ENCODE data around the gene ANKLE1. TPM values are rescaled to one million over a fixed set of nuclear protein-coding genes. Genes with fewer than 3 reads are reported as not detected.
A peak's percentile ranks its signal among the peaks of the same experiment; 100 is the strongest.

Gene ANKLE1
- total RNA-seq, 1 donor from 2014 or later: 0.99 TPM

DNA sequence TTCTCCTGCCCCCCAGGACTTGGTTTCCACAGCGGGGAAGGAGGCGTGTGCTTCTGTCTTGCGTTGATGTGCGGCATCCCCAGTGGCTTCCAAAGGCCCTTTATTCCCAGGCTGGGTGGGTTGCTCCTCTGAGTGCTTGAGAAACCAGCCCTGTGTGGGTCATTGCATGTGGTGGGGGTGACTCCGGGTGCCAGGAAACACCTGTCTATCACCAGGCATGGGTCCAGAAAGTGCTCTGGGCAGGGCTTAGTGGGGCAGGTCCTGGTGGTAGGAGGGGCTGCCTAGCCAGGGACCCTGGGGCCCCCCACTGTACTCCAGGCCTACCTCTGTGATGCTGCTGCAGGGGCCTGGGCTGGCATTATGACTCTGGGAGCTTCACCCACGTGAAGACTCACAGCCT is 37.3 kb downstream of the ANKLE1 start:
- no peak overlapping the region for H3K4me3 Mint-ChIP-seq (ENCODE audit: unreplicated experiment)
- TF ChIP-seq CTCF (IDR thresholded peaks at IDR 0.05): no peak
- no peaks in the 10 kb centered on the region for H3K27me3 Mint-ChIP-seq (ENCODE audit: unreplicated experiment)
- no peak for DNase-seq (ENCODE audit: extremely low spot score, unreplicated experiment)
- no peak overlapping the region for H3K27ac Mint-ChIP-seq (ENCODE audit: unreplicated experiment)
- peaks cover 16% of the 10 kb centered on the region for H3K36me3 Mint-ChIP-seq (ENCODE audit: unreplicated experiment)
- peaks cover 5% of the 10 kb centered on the region for H3K4me1 Mint-ChIP-seq (ENCODE audit: unreplicated experiment)
- H3K9me3 Mint-ChIP-seq (ENCODE audit: unreplicated experiment): no peaks in the 10 kb centered on the region

DNA sequence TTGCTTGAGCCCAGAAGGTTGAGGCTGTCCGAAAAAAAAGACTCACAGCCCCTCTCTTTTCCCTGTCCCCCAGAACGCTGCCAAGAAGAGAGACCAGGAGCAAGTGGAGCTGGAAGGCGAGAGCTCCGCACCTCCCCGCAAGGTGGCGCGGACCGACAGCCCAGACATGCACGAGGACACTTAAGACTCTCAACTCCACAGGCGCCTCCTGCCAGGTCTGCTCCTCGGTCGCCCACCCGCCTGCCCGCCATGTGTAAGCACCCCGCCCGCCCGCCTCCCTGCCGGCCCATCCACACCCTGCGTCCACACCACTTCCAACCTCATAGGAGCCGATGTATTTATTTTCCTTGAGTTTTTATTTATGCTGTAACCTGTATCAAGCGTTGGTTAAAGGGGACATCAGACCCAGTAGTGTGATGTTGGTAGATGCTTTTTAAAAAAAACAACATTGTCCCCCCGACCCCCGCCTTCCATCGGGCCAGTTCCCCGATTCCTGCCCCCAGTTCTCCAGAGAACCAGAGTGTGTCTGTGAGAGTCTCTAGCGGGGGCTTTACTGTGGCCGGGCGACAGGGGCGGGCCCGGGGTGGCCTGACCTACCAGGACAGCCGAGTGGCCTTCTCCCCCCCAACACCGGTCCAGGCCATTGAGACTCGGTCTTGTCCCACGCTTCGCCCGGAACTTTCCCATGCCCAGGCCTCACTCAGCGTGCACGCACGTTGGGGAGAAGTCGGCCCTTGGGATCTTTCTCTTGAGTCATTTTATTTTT is 38.0 kb downstream of the ANKLE1 start:
- Mint-ChIP-seq H3K4me1 (ENCODE audit: unreplicated experiment) (peaks cover 5% of the 10 kb centered on the region), H3K27ac (ENCODE audit: unreplicated experiment) (no peak overlapping the region), H3K4me3 (ENCODE audit: unreplicated experiment) (no peak overlapping the region), H3K27me3 (ENCODE audit: unreplicated experiment) (no peaks in the 10 kb centered on the region), H3K36me3 (ENCODE audit: unreplicated experiment) (peaks cover 16% of the 10 kb centered on the region), H3K9me3 (ENCODE audit: unreplicated experiment) (no peaks in the 10 kb centered on the region)
- no peak for TF ChIP-seq CTCF (IDR thresholded peaks at IDR 0.05)
- DNase-seq (ENCODE audit: extremely low spot score, unreplicated experiment): no peak

GRCh38 chr19:17320435-17320834 is 38.7 kb downstream of the ANKLE1 start:
- no peaks in the 10 kb centered on the region for H3K27me3 Mint-ChIP-seq (ENCODE audit: unreplicated experiment)
- H3K36me3 Mint-ChIP-seq (ENCODE audit: unreplicated experiment): peaks cover 16% of the 10 kb centered on the region
- H3K9me3 Mint-ChIP-seq (ENCODE audit: unreplicated experiment): no peaks in the 10 kb centered on the region
- H3K27ac Mint-ChIP-seq (ENCODE audit: unreplicated experiment): no peak overlapping the region
- no peak for TF ChIP-seq CTCF (IDR thresholded peaks at IDR 0.05)
- H3K4me3 Mint-ChIP-seq (ENCODE audit: unreplicated experiment): no peak overlapping the region
- DNase-seq (ENCODE audit: extremely low spot score, unreplicated experiment): no peak
- H3K4me1 Mint-ChIP-seq (ENCODE audit: unreplicated experiment): peaks cover 5% of the 10 kb centered on the region

DNA sequence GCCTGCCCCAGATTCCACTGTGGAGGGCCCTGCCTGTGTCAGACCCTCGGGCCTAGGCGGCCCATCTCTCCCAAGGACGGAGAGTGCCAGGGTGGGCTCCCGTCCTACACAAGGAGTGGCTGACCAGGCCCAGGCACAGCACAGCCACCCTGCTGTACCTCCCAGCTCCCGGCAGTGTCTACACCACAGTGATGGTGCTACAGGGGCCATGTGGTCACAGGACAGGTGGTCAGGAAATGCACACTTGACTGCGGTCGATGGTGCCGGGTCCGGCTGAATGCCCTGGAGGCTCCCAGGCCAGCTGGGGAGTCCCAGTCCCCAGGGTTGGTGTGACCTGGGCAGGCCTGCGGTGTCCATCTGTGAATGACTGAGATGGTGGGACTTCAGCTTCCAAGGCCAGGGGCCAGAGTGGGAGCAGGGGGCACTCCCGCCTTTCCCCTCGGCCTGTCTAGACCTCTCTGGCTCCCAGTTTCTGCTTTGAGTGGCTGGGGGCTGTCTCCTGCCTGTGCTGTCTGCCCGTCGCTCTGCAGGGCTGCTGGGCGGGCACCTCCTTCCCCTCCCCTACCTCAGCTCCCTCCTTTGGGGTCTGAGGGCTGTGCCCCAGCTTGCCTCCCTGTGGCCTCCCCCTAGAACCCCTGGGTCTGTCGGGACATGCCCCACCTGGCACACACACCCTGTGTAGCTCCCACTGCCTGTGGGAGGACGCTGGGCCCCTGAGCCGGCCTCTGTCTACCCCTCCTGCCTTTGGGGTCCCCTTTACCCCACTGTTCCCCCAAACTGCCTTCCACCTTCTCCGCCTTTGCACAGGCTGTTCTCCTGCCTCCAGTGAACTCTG is 40.2 kb downstream of the ANKLE1 start:
- Mint-ChIP-seq H3K4me3 (ENCODE audit: unreplicated experiment) (no peak overlapping the region), H3K27ac (ENCODE audit: unreplicated experiment) (peak overlapping the region; percentile 7), H3K36me3 (ENCODE audit: unreplicated experiment) (peaks cover 8% of the 10 kb centered on the region), H3K27me3 (ENCODE audit: unreplicated experiment) (no peaks in the 10 kb centered on the region), H3K4me1 (ENCODE audit: unreplicated experiment) (peaks cover 5% of the 10 kb centered on the region), H3K9me3 (ENCODE audit: unreplicated experiment) (no peaks in the 10 kb centered on the region)
- peak; percentile 80 for DNase-seq (ENCODE audit: extremely low spot score, unreplicated experiment)
- TF ChIP-seq CTCF (IDR thresholded peaks at IDR 0.05): no peak

- H3K27me3 Mint-ChIP-seq (ENCODE audit: unreplicated experiment): no peaks in the 10 kb centered on the region
- H3K4me3 Mint-ChIP-seq (ENCODE audit: unreplicated experiment): no peak overlapping the region
- H3K36me3 Mint-ChIP-seq (ENCODE audit: unreplicated experiment): peaks cover 8% of the 10 kb centered on the region
- H3K9me3 Mint-ChIP-seq (ENCODE audit: unreplicated experiment): no peaks in the 10 kb centered on the region
- TF ChIP-seq CTCF (IDR thresholded peaks at IDR 0.05): no peak
- no peak for DNase-seq (ENCODE audit: extremely low spot score, unreplicated experiment)
- H3K27ac Mint-ChIP-seq (ENCODE audit: unreplicated experiment): no peak overlapping the region
- peaks cover 5% of the 10 kb centered on the region for H3K4me1 Mint-ChIP-seq (ENCODE audit: unreplicated experiment)
Observed at GRCh38 chr19:17322854-17323253, 41.2 kb downstream of the ANKLE1 start.

Data from osteocyte (in vitro differentiated cells).